Lower leg skin (tissue), 3 donors: ENCODE data around the gene KIF15.

Source experiments
- POLR2A ChIP-seq, 2 donors: fragments of 450-650 bp; IDR thresholded peaks; one replicate each; pipeline ENCODE4 v1.6.1; 2016 to 2017; ENCODE audit warnings: antibody characterized with exemption in 2 of 2, mild to moderate bottlenecking in 1 of 2, moderate library complexity in 1 of 2
- TF ChIP-seq, protein P1 (sequence below), 3 donors: fragments of 450-650 bp; IDR thresholded peaks; one replicate each; pipeline ENCODE4 v1.5.1; 2016; ENCODE audit warnings: antibody characterized with exemption in 3 of 3, mild to moderate bottlenecking in 3 of 3, moderate library complexity in 2 of 3

DNA sequence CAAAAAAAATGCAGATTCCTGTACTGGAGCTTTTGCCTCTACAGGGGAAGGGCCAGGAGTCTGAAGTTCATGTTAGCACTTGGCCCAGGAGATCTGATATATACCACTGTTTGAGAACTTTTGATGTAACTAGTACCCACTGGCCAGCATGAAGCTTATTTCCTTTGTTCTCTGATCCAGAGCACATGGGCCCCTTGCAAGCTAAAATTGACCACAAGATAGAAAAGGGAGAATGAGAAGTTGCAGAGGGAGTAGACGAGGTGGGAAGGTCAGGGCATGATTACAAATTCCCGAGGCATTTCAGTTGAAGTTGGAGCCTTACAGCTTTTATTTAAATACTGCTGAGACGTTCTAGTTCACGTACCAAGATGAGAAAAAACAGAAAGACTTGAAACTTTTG is 141.0 kb downstream of the KIF15 start:
- TF ChIP-seq, protein P1, sequence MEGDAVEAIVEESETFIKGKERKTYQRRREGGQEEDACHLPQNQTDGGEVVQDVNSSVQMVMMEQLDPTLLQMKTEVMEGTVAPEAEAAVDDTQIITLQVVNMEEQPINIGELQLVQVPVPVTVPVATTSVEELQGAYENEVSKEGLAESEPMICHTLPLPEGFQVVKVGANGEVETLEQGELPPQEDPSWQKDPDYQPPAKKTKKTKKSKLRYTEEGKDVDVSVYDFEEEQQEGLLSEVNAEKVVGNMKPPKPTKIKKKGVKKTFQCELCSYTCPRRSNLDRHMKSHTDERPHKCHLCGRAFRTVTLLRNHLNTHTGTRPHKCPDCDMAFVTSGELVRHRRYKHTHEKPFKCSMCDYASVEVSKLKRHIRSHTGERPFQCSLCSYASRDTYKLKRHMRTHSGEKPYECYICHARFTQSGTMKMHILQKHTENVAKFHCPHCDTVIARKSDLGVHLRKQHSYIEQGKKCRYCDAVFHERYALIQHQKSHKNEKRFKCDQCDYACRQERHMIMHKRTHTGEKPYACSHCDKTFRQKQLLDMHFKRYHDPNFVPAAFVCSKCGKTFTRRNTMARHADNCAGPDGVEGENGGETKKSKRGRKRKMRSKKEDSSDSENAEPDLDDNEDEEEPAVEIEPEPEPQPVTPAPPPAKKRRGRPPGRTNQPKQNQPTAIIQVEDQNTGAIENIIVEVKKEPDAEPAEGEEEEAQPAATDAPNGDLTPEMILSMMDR (IDR thresholded peaks at IDR 0.05) = no peak
- no peak for TF ChIP-seq POLR2A (IDR thresholded peaks at IDR 0.05)
